ENCODE data around the gene DDT.
"Not testable (repeated sequence)": the region's sequence is repeated elsewhere in the genome, so short reads cannot be mapped to it uniquely, and the experiment has no call there.

DDT gene

DNA sequence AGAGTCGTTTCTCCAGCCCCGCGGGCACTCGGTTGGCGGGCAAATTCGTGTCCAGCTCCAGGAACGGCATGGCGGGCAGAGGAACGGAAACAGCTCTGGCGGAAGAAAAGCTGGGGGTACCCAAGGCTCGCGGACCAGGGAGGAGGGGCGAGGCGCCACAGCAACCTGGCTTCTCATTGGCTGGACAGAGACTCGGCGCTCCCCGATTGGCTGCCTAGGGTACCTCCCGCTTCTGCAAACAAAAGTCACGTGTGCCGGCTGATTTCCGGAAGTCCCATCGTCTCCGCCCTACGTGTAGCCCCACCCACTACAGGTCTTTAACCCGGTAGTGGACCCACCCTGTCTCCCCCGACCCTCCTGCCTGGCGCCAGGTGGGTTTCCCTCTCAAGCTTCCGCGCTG is at the start of gene DDT:
DDT (minus strand) TSS at position 97 of the 400 bp plus-strand sequence; CDS start at position 70, 27 bp downstream.
- not testable (repeated sequence) for H3K4me2 ChIP-seq; H3K9ac ChIP-seq; H3K79me2 ChIP-seq (ENCODE audit: insufficient read depth, low read depth); H3K4me3 ChIP-seq (IDR thresholded peaks at IDR 0.05; ENCODE audit: insufficient read depth, low read depth, low read length); H4K20me1 ChIP-seq (ENCODE audit: insufficient read depth); H3K4me1 ChIP-seq (ENCODE audit: low read depth, poor library complexity, severe bottlenecking); H3K27me3 ChIP-seq (ENCODE audit: insufficient read depth, low read depth); H3K27ac ChIP-seq; H3K36me3 ChIP-seq (ENCODE audit: insufficient read depth); H2AFZ ChIP-seq (ENCODE audit: low read depth)

DNA sequence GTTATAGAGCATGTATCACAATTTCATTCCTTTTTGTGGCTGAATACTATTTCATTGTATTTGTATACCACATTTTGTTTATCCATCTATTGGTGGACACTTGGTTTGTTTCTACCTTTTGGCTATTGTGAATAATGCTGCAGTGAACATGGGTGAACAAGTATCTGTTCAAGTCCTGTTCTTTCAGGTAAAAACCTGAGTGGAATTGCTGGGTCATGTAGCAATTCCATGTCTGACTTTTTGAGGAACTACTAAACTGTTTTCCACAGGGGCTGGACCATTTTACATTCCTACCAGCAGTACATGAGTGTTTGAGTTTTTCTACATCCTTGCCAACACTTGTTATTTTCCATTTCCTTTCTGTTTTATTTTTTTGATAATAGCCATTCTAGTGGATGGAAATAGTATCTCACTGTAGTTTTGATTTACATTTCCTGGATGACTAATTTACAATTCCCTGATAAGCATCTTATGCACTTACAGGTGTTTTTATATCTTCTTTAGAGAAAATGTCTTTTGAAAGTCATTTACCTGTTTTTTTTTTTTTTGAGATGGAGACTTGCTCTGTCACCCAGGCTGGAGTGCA is 49.1 kb upstream of the DDT start:
- H3K27ac ChIP-seq: no peak overlapping the region
- no peak overlapping the region for H3K4me2 ChIP-seq
- H3K4me1 ChIP-seq (ENCODE audit: low read depth, poor library complexity, severe bottlenecking): peaks cover 10% of the 10 kb centered on the region
- no peak overlapping the region for H3K4me3 ChIP-seq (IDR thresholded peaks at IDR 0.05; ENCODE audit: insufficient read depth, low read depth, low read length)
- H2AFZ ChIP-seq (ENCODE audit: low read depth): no peak overlapping the region
- 0 out of 2 replicates have a peak, but pooled peaks cover 4% of the 10 kb centered on the region for H3K36me3 ChIP-seq (ENCODE audit: insufficient read depth)
- H4K20me1 ChIP-seq (ENCODE audit: insufficient read depth): no peaks in the 10 kb centered on the region
- peaks cover 26% of the 10 kb centered on the region; the same call in 1 of the 2 replicates for H3K79me2 ChIP-seq (ENCODE audit: insufficient read depth, low read depth)
- H3K9ac ChIP-seq: no peak overlapping the region
- no peaks in the 10 kb centered on the region for H3K27me3 ChIP-seq (ENCODE audit: insufficient read depth, low read depth)
- no peak for TF ChIP-seq CTCF (conservative IDR thresholded peaks at IDR 0.05; ENCODE audit: low read depth, low read length)

DNA sequence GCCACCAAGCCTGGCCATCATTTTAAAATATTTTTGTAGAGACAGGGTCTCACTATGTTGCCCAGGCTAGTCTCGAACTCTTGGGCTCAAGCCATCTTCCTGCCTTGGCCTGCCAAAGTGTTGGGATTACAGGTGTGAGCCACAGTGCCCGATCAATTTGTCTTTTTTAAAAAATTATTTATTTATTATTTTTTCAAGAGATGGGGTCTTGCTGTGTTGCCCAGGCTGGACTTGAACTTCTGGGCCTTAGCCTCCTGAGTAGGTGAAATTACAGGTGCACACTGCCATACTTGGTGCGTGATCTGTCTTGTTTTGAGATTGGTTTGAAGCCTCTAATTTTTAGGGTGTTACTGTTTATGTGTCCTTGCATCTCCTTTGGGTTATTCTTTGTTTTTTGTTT is 47.1 kb upstream of the DDT start:
- H4K20me1 ChIP-seq (ENCODE audit: insufficient read depth): no peaks in the 10 kb centered on the region
- no peak overlapping the region for H2AFZ ChIP-seq (ENCODE audit: low read depth)
- no peaks in the 10 kb centered on the region for H3K4me1 ChIP-seq (ENCODE audit: low read depth, poor library complexity, severe bottlenecking)
- no peak overlapping the region for H3K27ac ChIP-seq
- H3K9ac ChIP-seq: no peak overlapping the region
- H3K4me2 ChIP-seq: no peak overlapping the region
- TF ChIP-seq CTCF (conservative IDR thresholded peaks at IDR 0.05; ENCODE audit: low read depth, low read length): no peak
- H3K4me3 ChIP-seq (IDR thresholded peaks at IDR 0.05; ENCODE audit: insufficient read depth, low read depth, low read length): no peak overlapping the region
- H3K27me3 ChIP-seq (ENCODE audit: insufficient read depth, low read depth): no peaks in the 10 kb centered on the region
- H3K36me3 ChIP-seq (ENCODE audit: insufficient read depth): 0 out of 2 replicates have a peak, but pooled peaks cover 4% of the 10 kb centered on the region
- peaks cover 35% of the 10 kb centered on the region; the same call in 1 of the 2 replicates for H3K79me2 ChIP-seq (ENCODE audit: insufficient read depth, low read depth)

- Histone ChIP-seq H2AFZ (ENCODE audit: low read depth) (no peak overlapping the region), H3K79me2 (ENCODE audit: insufficient read depth, low read depth) (peaks cover 46% of the 10 kb centered on the region; the same call in 1 of the 2 replicates), H3K4me2 (no peak overlapping the region), H3K4me3 (IDR thresholded peaks at IDR 0.05; ENCODE audit: insufficient read depth, low read depth, low read length) (no peak overlapping the region), H3K27me3 (ENCODE audit: insufficient read depth, low read depth) (no peaks in the 10 kb centered on the region), H3K9ac (no peak overlapping the region), H3K27ac (no peak overlapping the region), H3K4me1 (ENCODE audit: low read depth, poor library complexity, severe bottlenecking) (peaks cover 8% of the 10 kb centered on the region), H3K36me3 (ENCODE audit: insufficient read depth) (no peaks in the 10 kb centered on the region), H4K20me1 (ENCODE audit: insufficient read depth) (no peaks in the 10 kb centered on the region)
- no peak for TF ChIP-seq CTCF (conservative IDR thresholded peaks at IDR 0.05; ENCODE audit: low read depth, low read length)
These were observed 41.9 kb upstream of the DDT start for GRCh38 chr22:24016156-24016555.

DNA sequence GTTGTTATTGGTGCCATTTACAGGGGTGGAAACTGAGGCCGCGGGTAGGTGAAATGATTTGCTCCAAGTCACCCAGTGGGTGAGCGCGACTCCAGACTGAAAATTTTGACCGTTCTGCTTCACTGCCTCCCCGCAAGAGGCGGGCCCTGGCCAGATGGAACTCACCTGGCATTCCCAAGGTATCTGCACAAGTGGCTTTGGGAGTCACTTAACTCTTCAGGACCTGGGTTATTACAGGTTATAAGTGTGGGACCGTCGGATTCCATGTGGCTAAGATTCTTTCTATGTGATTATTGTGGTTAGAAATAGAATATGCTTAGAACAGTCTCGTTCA is 37.5 kb upstream of the DDT start:
- H3K9ac ChIP-seq: peak overlapping the region; percentile 64
- H3K27me3 ChIP-seq (ENCODE audit: insufficient read depth, low read depth): no peaks in the 10 kb centered on the region
- TF ChIP-seq CTCF (conservative IDR thresholded peaks at IDR 0.05; ENCODE audit: low read depth, low read length): no peak
- no peaks in the 10 kb centered on the region for H4K20me1 ChIP-seq (ENCODE audit: insufficient read depth)
- no peaks in the 10 kb centered on the region for H3K36me3 ChIP-seq (ENCODE audit: insufficient read depth)
- H2AFZ ChIP-seq (ENCODE audit: low read depth): peak overlapping the region; percentile 78
- H3K79me2 ChIP-seq (ENCODE audit: insufficient read depth, low read depth): peaks cover 37% of the 10 kb centered on the region; the same call in 1 of the 2 replicates
- peak overlapping the region; percentile 99 for H3K4me2 ChIP-seq
- peak overlapping the region; percentile 49 for H3K4me3 ChIP-seq (IDR thresholded peaks at IDR 0.05; ENCODE audit: insufficient read depth, low read depth, low read length)
- H3K4me1 ChIP-seq (ENCODE audit: low read depth, poor library complexity, severe bottlenecking): peaks cover 16% of the 10 kb centered on the region
- H3K27ac ChIP-seq: peak overlapping the region; percentile 62

Data from KMS-11 (cell line).